Colon (tissue), 2 donors: Measurements from ENCODE around the gene MRPS16.

Source experiments
- FAIRE-seq: peaks from 2 replicates; lab custom pipeline; 2012; peaks lifted over from hg19 to GRCh38; lab: Jason Lieb, UNC
- donor health status: control.
- donor health status: control.

MRPS16 gene

DNA sequence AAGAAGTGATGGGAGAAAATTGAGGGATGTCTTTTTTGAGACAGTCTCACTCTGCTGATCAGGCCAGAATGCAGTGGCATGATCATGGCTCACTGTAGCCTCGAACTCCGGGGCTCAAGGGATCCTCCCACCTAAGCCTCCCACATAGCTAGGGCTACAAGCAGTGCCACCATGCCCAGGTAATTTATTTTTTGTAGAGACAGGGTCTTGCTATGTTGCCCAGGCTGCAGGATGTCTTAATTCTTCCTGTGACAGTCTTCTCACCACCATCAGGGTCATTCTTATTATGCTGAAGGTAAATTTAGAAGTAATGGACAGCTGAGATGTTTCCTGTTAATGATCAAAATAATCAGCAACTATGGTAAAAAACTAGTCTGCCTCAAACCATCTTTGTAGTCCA lies 12.5 kb downstream of the MRPS16 start:
- no peak for FAIRE-seq

DNA sequence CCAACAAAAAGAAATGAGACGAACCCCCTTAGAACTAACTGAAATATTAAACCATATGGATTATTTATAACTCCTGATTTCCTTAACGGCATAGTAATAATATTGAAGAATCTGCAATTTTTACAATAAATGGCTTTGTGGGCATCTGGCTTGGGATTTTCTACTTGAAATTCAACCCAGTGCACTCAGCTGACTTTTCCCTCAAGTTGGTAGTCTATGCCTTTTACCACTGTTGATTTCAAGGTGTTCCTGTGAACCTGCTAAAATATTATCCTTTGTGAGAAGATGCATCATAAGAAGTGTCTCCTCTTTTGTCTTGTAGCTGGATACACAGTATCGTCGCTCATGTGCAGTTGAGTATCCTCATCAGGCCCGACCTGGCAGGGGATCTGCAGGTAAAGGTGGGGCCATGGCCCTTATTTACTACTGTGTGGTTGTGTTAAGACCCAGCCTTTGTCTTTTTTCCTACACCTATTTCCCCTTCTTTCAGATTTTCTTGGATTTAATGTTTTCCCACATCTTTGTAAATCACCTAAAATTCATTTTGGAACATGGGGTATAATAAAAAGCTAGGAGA lies 13.4 kb downstream of the MRPS16 start:
- no peak for FAIRE-seq

DNA sequence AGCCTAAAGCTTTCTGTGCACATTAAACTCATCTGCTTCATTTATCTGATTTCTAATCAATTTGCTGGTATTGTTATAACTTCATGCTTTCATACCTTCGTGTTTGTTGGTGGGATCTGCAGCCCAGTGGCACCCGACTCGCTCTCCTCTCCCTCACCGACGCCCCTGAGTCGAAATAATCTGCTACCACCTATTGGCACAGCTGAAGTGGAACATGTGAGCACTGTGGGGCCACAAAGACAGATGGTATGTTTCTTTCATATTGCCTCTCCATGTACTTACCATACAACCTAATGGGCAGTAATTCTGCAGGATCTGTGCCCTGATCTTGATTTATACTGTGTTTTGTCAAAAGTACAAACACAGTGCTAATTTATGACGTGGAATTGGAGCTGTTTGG lies 17.7 kb downstream of the MRPS16 start:
- FAIRE-seq, result no peak

DNA sequence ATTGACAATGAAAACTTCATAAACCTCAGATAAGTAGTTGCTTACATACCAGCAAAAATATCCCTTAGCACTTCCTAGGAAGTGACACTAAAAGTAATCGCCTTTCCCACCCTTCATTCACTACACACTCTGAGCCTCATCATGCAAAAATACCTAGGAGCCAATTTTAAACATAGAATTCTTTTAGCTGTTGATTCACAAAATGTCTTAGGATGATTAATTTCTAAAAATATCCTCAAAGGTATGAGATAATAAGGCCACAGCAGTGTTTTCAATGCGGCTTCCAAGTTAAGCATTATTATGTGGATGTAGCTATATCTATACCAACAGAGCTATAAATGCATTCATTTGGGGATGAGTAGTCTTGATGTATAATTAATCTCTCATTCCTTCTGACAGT lies 18.6 kb downstream of the MRPS16 start:
- no peak for FAIRE-seq

DNA sequence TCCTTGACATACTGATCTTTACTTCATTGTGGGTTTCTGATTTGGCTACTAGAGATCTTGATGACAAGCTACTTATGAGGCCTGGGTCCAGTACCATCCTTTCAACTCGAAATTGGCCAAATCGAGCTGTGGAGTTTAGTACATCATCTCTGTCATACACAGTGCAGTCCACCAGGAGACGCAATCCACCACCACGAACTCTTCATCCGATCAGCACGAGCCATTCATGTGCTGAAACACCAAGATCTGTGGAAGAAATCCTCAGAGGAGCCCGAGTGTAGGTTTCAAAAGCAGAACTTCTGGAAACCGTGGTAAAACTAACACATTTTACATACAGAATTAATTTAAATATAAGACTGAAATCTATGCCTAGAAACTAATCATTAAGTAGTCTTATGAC lies 19.6 kb downstream of the MRPS16 start:
- no peak for FAIRE-seq

DNA sequence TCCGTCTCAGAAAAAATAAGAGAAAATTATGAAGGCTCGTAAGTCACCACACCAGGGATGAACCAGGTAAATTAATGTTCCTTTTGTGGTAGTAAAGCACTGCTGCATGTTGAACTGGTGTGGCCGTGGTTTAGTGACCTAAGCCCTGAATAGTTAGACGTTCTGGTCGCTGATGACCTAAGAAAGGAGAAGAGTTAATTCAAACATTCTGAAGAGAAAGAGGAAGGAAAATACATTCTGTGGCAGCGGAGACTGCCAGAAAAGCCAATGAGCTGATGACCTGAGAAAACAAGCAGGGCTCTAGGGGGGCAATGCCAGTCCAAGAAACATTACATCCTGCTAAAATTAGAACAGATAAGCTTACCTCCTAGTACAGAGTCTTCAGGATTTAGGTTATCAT lies 22.9 kb downstream of the MRPS16 start:
- no peak for FAIRE-seq

DNA sequence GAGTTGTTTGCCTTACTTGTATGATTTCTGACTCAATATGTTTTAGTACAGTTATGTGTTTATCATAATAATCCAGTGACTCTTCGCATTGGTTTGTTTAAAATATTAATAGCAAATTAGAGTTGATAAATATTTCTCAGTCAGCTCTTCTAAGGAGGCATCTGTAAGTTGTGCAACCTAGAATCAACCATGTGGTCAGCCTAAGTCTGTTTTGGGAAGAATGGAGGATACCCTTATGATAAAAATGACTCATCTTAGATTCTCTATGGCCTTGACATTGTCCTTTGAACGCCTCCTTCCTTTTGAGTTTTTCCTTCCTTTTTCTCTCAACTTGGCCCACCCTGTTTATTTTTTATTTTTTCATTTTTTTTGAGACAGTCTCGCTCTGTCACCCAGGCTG lies 24.2 kb downstream of the MRPS16 start:
- FAIRE-seq, result no peak

DNA sequence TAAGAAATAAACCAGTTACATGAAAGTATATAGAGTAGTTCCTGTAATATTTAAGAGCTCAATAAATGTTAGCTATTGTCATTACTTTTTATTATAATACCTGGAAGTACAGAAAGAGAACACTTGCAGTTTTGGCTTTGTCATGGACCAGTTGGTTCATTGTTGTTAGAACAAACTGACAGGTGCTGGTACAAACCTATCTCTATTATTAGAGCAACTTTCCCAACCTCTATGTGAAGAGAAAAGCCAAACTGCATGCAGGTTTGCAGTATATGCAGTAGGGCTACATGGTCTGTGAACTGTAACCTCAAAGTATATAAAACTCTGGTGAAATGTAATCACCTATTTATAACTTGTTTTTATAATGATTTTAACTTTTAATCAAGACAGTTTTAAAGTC lies 25.8 kb downstream of the MRPS16 start:
- FAIRE-seq, result no peak

DNA sequence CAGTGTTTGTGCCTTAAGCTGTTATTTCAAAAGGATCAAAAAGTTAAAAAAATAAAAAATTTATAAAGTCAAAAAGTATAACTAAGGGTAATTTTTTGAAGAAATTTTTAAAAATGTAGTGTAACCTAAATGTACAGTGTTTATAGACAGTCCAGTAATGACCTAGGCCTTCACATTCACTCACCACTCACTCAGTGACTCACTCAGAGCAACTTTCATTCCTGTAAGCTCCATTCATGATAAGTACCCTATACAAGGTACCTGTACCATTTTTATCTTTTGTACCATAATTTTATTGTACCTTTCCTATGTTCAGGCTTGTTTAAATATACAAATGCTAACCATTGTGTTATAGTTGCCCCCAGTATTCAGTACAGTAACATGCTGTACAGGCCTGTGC lies 26.9 kb downstream of the MRPS16 start:
- no peak for FAIRE-seq

DNA sequence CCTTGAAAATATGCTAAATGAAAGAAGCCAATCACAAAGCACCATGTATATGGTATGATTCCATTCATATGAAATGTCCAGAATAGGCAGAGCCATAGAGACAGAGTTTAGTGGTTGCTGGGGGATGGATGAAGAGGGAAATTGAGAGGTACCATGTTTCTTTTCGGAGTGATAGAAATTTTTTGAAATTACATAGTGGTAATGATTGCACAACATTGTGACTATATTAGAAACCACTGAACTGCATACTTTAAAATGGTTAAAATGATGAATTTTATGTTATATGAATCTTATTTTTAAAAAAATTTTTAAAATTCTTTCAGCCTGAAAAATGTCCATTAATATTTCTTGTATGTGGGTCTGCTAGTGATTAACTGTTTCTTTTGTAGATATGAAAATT lies 31.5 kb downstream of the MRPS16 start:
- no peak for FAIRE-seq

DNA sequence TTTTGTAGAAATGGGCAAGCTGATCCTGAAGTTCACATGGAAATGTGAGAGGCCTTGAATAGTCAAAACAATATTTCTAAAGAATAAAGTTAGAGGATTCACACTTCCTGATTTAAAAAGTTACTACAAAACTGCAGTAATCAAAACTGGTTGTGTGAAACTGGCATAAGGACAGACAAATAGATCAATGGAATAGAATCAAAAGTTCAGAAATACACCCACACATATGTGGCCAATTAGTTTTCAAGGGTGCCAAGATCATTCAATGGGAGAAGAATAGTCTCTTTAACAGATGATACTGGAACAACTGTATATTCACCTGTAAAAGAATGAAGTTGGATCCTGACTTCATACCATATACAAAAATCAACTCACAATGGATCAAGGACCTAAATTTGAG lies 33.1 kb downstream of the MRPS16 start:
- FAIRE-seq, result no peak

DNA sequence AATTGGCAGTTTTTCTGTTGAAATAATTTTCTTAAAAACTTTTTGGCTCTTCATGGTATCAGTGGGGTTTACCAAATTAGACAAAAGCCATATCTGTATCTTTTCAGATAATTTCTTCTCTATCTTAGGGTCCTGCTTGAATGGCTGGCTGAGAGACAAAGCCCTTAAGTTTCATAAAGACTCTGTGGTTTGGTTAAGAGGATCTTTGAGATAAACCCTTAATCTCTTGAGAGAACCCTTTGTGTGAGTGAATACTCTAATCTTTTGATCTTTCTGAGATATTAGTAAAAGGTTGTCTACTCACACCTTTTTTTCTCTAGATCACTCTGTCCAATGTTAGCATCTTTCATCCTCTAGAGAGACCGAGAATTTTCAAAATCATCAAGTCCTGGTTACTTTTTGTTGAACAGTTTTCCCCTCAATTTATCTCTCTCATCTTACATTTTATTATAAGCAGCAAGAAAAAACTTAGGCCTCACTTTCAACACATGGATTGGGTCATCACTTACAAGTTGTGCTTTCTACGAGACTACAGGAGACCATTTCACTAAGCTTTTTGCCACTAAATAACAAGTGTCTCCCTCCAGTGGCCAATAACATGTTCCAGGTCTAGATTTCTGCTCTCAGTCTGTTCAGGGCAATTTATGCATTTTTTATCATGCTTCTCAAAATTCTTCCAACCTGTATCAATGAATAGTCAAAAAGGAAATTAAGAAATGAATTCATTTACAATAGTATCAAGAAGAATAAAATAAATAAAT lies 33.8 kb downstream of the MRPS16 start:
- FAIRE-seq, result no peak

DNA sequence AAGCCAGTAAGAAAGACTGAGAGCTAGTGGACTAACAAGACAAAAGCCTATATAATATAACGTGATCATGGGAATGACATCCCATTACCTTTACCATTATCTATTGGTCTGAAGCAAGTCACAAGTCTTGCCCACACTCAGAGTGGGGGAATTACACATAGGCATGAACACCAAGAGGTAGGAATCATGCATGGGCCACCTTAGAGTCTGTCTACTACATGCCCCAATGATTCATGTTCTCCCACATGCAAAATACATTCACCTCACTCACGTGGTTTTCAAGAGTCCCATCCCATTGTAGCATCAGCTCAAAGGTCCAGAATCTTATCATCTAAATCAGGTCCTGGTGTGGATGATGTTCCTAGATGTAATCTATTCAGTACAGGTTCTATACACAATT lies 34.8 kb downstream of the MRPS16 start:
- no peak for FAIRE-seq

DNA sequence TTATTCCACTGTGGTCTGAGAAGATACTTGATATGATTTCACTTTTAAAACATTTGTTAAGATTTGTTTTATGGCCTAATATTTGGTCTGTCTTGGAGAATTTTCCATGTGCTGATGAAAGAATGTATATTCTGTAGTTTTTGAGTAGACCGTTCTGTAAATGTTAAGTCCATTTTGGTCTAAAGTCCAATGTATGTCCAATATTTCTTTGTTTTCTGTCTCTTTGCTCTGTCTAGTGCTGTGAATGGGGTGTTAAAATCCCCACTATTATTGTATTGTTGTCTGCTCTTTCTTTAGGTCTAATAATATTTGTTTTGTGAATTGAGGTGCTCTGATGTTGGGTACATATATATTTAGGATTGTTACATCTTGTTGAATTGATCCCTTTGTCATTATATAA lies 36.7 kb downstream of the MRPS16 start:
- FAIRE-seq, result no peak

DNA sequence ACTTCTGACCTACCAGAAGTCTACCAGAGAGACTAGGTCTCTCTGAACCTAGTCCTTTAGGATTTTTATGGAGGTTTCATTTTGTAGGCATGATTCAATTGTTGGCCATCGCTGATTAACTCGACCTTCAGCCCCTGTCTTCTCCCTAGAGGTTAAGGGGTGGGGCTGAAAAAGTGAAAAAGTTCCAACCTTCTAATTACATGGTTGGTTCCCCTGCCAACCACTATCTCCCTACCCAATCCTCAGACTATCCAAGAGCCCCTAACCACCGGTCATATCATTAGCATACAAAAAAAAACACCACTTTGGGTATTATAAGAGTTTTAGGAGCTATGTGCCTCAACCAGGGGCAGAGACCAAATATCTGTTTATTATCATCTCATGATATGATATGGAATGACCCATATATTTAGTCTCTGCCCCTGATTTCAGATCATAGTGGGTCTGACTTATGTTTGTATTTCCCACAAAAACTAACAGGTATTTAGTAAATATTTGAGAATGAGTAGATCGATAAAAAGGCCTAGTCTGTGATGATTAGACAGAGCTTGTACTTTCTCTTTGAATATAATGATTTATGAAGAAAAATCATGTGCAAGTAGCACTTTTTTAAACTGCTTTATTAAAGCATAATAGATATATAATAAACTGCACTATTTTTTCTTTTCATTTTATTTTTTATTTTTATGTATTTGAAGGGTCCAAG lies 41.2 kb downstream of the MRPS16 start:
- FAIRE-seq, result no peak

DNA sequence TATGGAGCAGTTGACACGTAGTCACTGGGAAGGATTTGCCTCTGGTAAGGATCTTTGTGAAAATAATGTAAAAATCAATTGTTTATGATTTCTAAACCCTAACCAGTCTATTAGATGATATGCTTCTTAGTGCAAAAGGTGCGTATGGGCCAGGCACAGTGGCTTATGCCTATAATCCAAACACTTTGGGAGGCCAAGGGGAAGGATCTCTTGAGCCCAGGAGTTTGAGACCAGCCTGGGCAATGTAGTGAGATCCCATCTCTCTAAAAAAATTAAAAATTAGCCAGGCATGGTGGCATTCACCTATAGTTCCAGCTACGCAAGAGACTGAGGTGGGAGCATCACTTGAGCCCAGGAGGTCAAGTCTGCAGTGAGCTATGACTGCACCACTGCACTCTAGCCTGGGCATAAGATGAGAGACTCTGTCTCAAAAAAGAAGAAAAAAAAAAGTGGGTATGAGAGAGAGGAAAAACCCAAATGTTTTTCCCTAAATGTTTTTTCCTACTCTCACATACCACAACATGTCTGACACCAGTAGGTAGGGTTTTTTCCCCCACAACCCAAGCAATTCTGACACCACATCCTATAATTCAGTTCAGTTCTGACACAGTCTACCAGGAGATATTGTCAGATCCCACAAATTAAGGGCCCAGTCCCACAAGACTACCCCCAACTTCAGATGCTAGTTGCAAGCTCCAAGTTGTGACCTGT lies 41.9 kb downstream of the MRPS16 start:
- no peak for FAIRE-seq

DNA sequence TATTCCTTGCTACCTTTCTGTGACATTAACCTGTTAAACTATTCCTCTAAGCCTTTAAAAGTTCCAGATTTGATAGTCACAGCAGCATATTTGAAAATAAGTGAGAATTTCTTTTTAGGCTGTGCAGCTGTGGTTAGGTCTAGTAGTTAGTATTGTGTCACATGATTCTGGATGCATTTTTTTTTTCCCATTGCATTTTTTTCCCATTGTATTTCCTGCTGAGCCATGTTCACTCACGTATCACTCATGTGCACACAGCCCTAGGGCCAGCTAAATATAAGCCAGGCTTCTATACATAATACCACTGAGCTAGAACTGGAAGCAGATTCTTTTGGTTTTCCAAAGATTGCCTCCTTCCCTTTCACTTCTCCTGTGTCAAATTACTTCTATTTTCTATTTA lies 42.7 kb downstream of the MRPS16 start:
- FAIRE-seq, result no peak

DNA sequence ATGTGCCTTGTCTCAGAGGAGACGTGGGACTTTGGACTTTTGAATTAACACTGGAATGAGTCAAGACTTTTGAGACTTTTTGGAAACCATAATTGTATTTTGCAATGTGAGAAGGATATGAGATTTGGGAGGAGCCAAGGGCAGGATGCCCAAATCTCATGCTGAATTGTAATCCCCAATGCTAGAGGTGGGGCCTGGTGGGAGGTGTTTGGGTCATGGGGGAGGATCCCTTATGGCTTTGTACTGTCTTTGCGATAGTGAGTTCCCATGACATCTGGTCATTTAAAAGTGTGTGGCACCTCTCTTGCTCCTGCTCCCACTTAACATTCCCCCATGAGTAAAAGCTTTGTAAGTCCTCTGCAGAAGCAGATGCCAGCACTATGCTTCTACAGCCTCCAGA lies 44.6 kb downstream of the MRPS16 start:
- FAIRE-seq, result no peak

DNA sequence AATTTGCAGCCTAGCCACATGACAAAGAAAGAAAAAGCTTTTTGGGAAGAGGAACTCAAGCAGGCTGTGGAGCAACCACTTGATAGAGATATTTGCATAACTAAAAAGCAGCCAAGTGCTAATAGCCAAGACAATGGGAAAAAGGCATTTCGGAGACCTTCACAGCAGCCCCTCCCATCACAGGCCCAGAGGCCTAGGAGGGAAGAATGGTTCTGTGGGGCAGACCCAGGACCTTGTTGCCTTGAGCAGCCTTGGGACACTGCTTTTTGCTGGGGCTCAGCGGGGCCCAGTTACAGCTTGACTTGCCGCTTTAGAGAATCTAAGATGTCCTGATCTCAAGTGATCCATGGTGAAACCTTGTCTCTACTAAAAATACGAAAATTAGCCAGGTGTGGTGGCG lies 46.1 kb downstream of the MRPS16 start:
- FAIRE-seq, result no peak

DNA sequence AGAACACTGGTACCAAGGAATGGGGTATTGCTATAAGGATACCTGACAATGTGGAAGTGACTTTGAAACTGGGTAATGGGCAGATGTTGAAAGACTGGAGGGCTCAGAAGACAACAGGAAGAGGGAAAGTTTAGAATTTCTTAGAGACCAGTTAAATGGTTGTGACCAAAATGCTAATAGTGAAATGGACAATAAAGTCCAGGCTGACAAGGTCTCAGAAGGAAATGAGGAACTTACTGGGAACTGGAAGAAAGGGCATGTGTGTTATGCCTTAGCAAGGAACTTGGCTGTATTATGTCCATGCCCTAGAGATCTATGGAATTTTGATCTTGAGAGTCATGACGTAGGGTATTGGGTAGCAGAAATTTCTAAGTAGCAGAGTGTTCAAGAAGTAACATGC lies 46.6 kb downstream of the MRPS16 start:
- no peak for FAIRE-seq

DNA sequence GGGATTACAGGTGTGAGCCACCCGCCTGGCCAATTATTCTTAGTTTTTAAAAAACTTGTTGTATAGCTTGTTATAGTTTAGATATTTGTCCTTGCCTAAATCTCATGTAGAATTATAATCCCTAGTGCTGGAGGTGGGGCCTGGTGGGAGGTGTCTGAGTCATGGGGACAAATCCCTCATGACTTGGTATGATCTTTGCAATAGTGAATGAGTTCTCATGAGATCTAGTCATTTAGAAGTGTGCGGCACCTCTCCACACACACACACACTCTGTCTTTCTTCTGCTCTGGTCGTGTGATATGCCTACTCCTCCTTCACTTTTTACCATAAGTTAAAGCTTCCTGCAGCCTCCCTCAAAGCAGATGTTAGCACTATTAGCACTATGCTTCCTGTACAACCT lies 47.4 kb downstream of the MRPS16 start:
- no peak for FAIRE-seq
